H1 (cell line): ENCODE results near the gene DCTPP1. TPM values are rescaled to one million over a fixed set of nuclear protein-coding genes. Genes with fewer than 3 reads are reported as not detected.

Experiments used
- polyA plus RNA-seq, 7 experiments: library from polyadenylated mRNA; depleted of rRNA in 3 of 7; stranded (reverse) in 5 of 7; unstranded in 2 of 7; fragments of >200 nt in 5 of 7; fragments of 200-250 nt in 2 of 7; gene quantifications; 1 replicate in 5 of 7; 2 replicates in 1 of 7; 4 replicates in 1 of 7; pipeline versions ENCODE4 v1.2.1 to v1.2.3, GENCODE V29; 2011 to 2013; ENCODE audit warnings: missing spikeins in 2 of 7, mixed read lengths in 2 of 7
- total RNA-seq: library from RNA; stranded (reverse); fragmentation: NEBNext Ultra II Directional; extraction: Animal tissue kit (Norgen Biotek cat#: 25700); gene quantifications from 2 replicates; pipeline ENCODE4 v1.2.1, GENCODE V29; 2021
- TF ChIP-seq, protein P1 (sequence below): IDR thresholded peaks from 2 replicates; pipeline ENCODE4 v1.6.1; 2012; ENCODE audit warnings: inconsistent platforms

The DCTPP1 gene
- total and polyA plus RNA-seq, 2 of the 8 experiments (the other 6 are each of a cell fraction or from before 2014, with no cell fraction given): 94.5 to 103 TPM

DNA sequence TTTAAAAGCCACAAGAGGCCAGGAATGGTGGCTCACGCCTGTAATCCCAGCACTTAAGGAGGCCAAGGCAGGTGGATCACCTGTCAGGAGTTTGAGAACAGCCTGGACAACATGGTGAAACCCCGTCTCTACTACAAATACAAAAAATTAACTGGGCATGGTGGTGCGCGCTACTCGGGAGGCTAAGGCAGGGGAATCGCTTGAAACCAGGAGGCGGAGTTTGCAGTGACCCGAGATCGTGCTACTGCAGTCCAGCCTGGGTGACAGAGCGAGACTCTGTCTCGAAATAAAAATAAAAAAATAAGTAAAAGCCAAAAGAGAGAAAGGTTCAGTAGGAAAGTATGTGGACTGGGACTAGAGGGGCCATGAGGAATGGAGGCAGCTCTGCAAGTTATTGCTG lies 29.6 kb upstream of the DCTPP1 start (continued):
- TF ChIP-seq, protein P1, sequence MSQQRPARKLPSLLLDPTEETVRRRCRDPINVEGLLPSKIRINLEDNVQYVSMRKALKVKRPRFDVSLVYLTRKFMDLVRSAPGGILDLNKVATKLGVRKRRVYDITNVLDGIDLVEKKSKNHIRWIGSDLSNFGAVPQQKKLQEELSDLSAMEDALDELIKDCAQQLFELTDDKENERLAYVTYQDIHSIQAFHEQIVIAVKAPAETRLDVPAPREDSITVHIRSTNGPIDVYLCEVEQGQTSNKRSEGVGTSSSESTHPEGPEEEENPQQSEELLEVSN: no peak
